ENCODE data around the gene CPPED1. TPM values are rescaled to one million over a fixed set of nuclear protein-coding genes. Genes with fewer than 3 reads are reported as not detected.

The CPPED1 gene
- total RNA-seq, 1 donor from 2014 or later: 21.4 TPM

DNA sequence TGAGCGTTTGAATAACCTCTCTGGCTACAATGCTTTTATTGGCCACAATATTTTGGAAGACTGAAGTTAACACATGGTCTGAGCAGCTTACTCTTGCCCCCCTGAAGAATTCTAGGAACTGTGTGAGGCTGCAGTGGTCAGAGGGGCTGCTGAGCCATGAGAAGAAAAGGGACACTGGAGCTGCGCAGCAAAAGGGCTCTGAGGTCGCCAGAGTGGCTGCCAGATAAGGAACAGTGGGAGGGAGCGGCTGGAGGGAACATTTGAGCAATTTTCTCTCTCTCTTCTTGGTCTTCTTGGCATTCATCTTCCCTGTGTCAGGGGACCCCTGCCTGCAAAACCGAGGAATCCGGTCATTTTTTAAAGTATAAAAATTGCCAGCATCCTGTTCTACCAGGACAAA, 66.1 kb downstream of the CPPED1 start:
- DNase-seq (ENCODE audit: low spot score): no peak

GRCh38 chr16:12735805-12736204, 67.9 kb downstream of the CPPED1 start:
- no peak for DNase-seq (ENCODE audit: low spot score)

DNA sequence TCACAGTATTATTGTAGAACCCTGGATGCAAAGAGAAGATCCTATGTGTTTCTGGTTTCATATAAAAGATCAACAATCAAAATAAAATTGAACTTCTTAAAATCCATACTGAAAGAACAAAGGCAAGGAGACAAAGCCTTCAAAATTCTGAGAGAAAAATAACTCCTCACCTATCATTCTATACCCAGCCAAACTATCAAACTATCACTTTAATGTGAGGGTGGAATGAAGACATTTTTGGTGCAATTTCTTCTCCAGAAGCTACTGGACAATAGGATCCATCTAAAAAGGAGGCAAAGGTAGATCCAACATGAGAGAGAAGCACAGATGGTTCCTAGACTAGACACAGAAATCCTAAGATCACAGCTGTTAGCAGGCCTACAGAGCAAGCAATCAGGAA, 71.1 kb downstream of the CPPED1 start:
- no peak for DNase-seq (ENCODE audit: low spot score)

DNA sequence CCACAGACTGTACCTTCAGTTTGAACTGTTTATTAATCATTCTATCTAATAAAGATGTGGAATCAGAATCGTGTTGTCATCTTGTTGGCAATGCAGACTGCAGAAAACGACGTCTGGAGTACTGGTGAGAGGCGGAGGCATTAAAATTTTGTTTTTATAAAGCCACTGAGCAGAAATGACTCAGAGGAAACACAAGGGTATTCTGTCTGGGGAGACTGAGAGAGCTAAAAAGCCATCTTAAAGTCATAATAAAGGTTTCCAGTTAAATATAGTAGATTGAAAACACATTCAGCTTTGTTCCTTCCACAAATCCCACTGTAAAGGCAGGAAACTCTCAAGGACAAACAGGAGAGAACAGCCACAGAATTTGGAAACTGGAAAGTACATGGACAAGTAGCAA, 74.2 kb downstream of the CPPED1 start:
- no peak for DNase-seq (ENCODE audit: low spot score)

GRCh38 chr16:12728469-12728868, 75.2 kb downstream of the CPPED1 start:
- DNase-seq (ENCODE audit: low spot score): no peak

DNA sequence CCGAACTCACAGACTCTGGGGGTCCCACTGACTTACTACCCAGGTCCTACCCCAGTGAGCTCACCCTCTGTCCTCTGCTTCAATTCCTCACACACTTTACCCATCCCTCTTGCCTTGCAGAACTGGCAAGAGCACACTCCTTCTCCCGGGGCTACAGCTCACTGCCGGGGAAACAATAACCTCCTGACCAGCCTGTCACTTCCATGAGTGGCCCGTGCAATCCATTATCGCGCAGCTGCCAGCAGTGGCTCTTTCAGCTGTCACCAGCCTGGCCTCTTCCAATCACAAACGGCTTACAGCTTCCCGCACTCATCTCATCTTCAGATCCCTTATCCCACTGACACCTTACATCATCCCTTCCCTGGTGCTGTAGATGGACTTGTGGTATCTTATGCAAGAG, 79.5 kb downstream of the CPPED1 start:
- no peak for DNase-seq (ENCODE audit: low spot score)

GRCh38 chr16:12723681-12724080, 80.0 kb downstream of the CPPED1 start:
- no peak for DNase-seq (ENCODE audit: low spot score)

- no peak for DNase-seq (ENCODE audit: low spot score)
Observed at GRCh38 chr16:12721841-12722421, 81.8 kb downstream of the CPPED1 start.

- DNase-seq (ENCODE audit: low spot score): no peak
Observed at GRCh38 chr16:12719972-12720371, 83.7 kb downstream of the CPPED1 start.

DNA sequence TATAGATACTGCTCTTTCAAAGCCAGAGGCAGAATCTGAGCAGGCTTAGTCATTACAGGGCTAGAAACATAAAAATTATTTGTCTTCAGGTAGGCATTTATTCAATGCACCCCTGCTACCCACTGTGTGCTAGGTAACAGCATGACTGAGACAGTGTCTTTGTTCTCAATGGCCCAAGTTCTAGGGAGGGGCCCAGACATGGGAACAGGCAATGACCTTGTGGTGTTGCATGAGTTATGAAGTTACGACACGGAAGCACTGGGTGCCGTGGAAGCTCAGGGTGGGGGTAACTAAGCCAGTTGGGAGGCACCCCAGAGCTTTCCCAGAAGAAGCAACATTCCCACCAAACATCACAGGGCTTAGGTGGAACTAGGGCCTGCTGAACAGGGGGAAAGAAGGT, 87.0 kb downstream of the CPPED1 start:
- DNase-seq (ENCODE audit: low spot score): no peak

- DNase-seq (ENCODE audit: low spot score): no peak
Observed at GRCh38 chr16:12709807-12710206, 93.9 kb downstream of the CPPED1 start.

GRCh38 chr16:12708266-12708665, 95.4 kb downstream of the CPPED1 start:
- no peak for DNase-seq (ENCODE audit: low spot score)

GRCh38 chr16:12706628-12707027, 97.1 kb downstream of the CPPED1 start:
- DNase-seq (ENCODE audit: low spot score): no peak

GRCh38 chr16:12704492-12705111, 99.1 kb downstream of the CPPED1 start:
- no peak for DNase-seq (ENCODE audit: low spot score)

GRCh38 chr16:12703935-12704334, 99.8 kb downstream of the CPPED1 start:
- no peak for DNase-seq (ENCODE audit: low spot score)

- DNase-seq (ENCODE audit: low spot score): no peak
Observed at GRCh38 chr16:12700161-12700560, 103.5 kb downstream of the CPPED1 start.

- no peak for DNase-seq (ENCODE audit: low spot score)
Observed at GRCh38 chr16:12699161-12699560, 104.5 kb downstream of the CPPED1 start.

GRCh38 chr16:12697437-12697836, 106.2 kb downstream of the CPPED1 start:
- DNase-seq (ENCODE audit: low spot score): no peak

DNA sequence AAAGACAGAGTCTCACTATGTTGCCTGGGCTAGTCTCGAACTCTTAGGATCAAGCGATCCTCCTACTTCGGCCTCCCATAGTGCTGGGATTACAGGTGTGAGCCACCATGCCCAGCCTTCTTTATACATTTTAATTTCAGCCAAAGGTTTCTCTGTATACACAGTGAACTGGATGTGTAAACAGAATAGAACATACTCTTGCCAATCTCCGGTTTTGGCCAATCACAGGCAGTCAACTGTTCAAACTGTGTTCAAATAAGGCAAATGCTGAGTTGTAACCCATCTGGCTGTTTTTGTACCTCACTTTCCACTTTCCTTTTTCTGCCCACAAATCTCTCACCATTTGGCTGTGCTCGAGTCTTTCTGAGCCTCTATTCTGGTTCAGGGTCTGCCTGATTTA, 108.2 kb downstream of the CPPED1 start:
- DNase-seq (ENCODE audit: low spot score): no peak

DNA sequence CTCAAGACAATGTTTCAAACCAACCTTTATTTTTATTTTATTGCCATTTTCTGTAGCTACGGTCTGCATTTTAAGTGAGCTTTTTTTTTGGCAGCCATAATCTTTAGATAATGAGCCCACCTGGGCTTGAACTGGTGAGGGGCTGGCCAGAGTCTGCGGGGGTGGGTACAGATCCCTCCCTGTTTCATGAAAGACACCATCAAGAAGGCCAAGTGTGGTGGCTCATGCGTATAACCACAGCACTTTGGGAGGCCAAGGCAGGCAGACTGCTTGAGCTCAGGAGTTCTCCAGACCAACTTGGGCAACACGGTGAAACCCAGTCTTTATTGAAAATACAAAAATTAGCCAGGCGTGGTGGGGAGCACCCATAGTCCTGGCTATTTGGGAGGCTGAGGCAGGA, 113.7 kb downstream of the CPPED1 start:
- DNase-seq (ENCODE audit: low spot score): no peak

DNA sequence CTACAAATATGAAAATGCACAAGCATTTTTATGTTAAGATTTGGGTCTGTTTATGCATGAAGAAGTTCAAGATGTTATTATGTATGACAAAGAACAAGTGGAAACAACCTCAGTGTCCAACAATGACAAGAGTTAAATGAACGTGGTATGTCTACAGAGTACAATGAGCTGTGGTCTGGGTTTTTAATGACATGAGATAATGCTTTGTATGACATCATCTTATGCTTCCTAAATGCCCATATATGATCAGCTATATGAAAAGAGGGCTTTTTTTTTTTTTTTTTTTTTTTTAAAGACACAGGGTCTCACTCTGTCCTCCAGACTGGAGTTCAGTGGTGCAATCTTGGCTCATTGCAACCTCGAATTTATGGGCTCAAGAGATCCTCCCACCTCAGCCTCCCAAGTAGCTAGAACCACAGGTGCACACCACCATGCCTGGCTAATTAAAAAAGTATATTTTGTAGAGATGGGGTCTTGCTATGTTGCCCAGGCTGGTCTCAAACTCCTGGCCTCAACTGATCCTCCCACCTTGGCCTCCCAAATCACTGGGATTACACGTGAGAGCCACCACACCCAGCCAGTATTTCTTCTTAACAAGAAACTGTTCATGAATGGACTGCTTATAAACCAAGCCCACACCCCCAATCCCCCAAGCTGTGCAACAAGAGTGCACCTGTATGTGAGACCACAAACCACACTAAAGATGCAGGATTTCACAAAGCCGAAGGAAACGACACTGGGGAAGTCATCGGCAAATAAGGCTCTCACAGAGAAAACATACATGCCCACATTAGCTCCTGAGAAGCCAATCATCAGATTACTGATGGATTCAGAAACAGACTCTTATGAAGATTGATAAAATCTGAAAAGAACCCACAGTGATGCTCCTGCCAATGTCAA, 114.5 kb downstream of the CPPED1 start:
- DNase-seq (ENCODE audit: low spot score): no peak

GRCh38 chr16:12685806-12686205, 117.9 kb downstream of the CPPED1 start:
- no peak for DNase-seq (ENCODE audit: low spot score)

All from ureter (tissue), 1 donor.